Right lobe of liver (tissue), 6 donors: ENCODE data around the gene PI3. TPM values are rescaled to one million over a fixed set of nuclear protein-coding genes. Genes with fewer than 3 reads are reported as not detected.

Experiments used
- ATAC-seq, 4 donors: fragments of 200-7000 bp; cut with Tn5 transposase; one replicate each; pipeline ENCODE4 v1.9.1; 2020; ENCODE audit warnings: mild to moderate bottlenecking in 4 of 4, moderate library complexity in 4 of 4
- DNase-seq, 3 donors: peaks; one replicate each; pipeline ENCODE4 v3.0.0-alpha.2; 2020
- H3K27ac ChIP-seq, 3 donors: fragments of 200-600 bp; one replicate each; pipeline ENCODE4 v1.8.0; 2022
- H3K27me3 ChIP-seq, 2 donors: fragments of 200-600 bp; one replicate each; pipeline ENCODE4 v1.8.0; 2022
- H3K36me3 ChIP-seq, 4 donors: fragments of 200-600 bp; sonication (generic) in 1 of 4; one replicate each; pipeline versions ENCODE4 v1.5.1 to v1.8.0; 2017 to 2022; ENCODE audit warnings: control low read depth in 1 of 4
- H3K4me1 ChIP-seq, 4 donors: fragments of 200-600 bp; sonication (generic) in 1 of 4; one replicate each; pipeline versions ENCODE4 v1.5.1 to v1.8.0; 2017 to 2022; ENCODE audit warnings: control low read depth in 1 of 4
- H3K4me3 ChIP-seq, 3 donors: fragments of 200-600 bp; one replicate each; pipeline ENCODE4 v1.8.0; 2022
- H3K9me3 ChIP-seq, 4 donors: fragments of 200-600 bp; sonication (generic) in 1 of 4; one replicate each; pipeline versions ENCODE4 v1.5.1 to v1.8.0; 2017 to 2022; ENCODE audit warnings: control low read depth in 1 of 4
- CTCF ChIP-seq, 4 donors: fragments of 200-600 bp in 3 of 4; fragments of 450-650 bp in 1 of 4; IDR thresholded peaks; one replicate each; pipeline versions ENCODE4 v1.5.1 to v1.8.0; 2016 to 2022; ENCODE audit warnings: antibody characterized with exemption in 4 of 4, mild to moderate bottlenecking in 2 of 4
- POLR2A ChIP-seq: fragments of 450-650 bp; IDR thresholded peaks from one replicate; pipeline ENCODE4 v1.6.1; 2017; ENCODE audit warnings: antibody characterized with exemption, mild to moderate bottlenecking
- WGBS: methylation state at CpG from one replicate; pipeline ENCODE4 v1.1.6; 2018; ENCODE audit warnings: low coverage, low lambda C conversion rate; ENCODE audit not compliant: insufficient coverage; ENCODE audit errors: missing lambda C conversion rate; 5-methylcytosine and 5-hydroxymethylcytosine counted together
- intact Hi-C, 2 donors: fragments of 100-400 bp; cut with DNase I; formaldehyde crosslinking; loops; one replicate each; pipeline versions ENCODE4 v1.11.2 to v1.14.1; 2022
- total RNA-seq, 6 experiments: library from RNA; depleted of rRNA in 2 of 6; stranded (reverse); fragments of >200 nt in 2 of 6; fragmentation: NEBNext Ultra II Directional in 3 of 6; extraction: Animal tissue kit (Norgen Biotek cat#: 25700) in 3 of 6; gene quantifications; one replicate each; pipeline versions ENCODE4 v1.1.0 to v1.2.4, GENCODE V29; 2016 to 2023
- donor health status: DM: no; HTN: yes; CAD: no.
- donor health status: DM: no; HTN: no; CAD: no.
- donor health status: DM: no; HTN: no; CAD: no.
- donor health status: DM: no; HTN: yes; CAD: no.
- donor health status: DM: no; HTN: yes; CAD: no.

The PI3 gene
- total RNA-seq, 6 experiments from 2014 or later: not detected

DNA sequence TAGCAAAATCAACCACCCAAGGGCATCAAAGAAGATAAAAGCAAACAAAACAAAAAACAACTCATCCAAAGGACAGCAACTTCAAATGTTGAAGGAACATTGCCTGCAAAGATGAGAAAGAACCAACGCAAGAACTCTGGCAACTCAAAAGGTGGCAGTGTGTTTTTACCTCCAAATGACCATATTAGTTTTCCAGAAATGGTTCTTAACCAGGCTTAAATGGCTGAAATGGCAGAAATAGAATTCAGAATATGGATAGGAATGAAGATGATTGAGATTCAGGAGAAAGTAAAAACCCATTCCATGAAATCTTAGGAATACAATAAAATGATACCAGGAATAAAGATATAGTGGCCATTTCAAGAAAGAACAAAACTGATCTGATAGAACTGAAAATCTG is 9.8 kb upstream of the PI3 start:
- H3K27me3 ChIP-seq: no peaks in the 10 kb centered on the region
- H3K4me3 ChIP-seq: no peak overlapping the region
- TF ChIP-seq POLR2A: no peak
- TF ChIP-seq CTCF (IDR thresholded peaks at IDR 0.05): no peak
- no peaks in the 10 kb centered on the region for H3K4me1 ChIP-seq
- no peaks in the 10 kb centered on the region for H3K9me3 ChIP-seq
- no peak overlapping the region for H3K27ac ChIP-seq
- no peak for DNase-seq
- ATAC-seq: no peak
- H3K36me3 ChIP-seq: no peaks in the 10 kb centered on the region
- 75% methylated on average over 1 of the region's 1 CpG for WGBS
- intact Hi-C loops: no loop called here

DNA sequence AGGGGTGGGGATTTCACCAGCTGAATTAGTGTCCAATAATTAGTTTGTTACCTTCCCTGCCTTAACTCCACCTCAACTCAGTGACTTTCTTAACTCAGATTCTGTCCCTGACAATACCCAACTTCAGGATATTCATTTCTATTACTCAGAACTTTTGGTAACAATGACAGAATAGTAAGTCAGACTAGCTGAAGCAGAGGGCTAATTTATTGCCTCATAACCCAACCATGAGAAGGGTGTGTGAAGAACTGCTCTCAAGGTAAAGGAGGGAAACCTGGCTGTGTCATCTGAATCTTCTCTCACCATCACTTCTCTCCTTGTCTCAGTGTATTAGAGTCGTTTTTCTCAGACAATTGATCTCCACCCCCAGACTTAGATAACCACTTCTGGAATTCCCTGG is 1.2 kb upstream of the PI3 start:
- WGBS: 5% methylated on average over 1 of the region's 1 CpG
- intact Hi-C loops: no loop called here
- no peak overlapping the region for H3K27ac ChIP-seq

DNA sequence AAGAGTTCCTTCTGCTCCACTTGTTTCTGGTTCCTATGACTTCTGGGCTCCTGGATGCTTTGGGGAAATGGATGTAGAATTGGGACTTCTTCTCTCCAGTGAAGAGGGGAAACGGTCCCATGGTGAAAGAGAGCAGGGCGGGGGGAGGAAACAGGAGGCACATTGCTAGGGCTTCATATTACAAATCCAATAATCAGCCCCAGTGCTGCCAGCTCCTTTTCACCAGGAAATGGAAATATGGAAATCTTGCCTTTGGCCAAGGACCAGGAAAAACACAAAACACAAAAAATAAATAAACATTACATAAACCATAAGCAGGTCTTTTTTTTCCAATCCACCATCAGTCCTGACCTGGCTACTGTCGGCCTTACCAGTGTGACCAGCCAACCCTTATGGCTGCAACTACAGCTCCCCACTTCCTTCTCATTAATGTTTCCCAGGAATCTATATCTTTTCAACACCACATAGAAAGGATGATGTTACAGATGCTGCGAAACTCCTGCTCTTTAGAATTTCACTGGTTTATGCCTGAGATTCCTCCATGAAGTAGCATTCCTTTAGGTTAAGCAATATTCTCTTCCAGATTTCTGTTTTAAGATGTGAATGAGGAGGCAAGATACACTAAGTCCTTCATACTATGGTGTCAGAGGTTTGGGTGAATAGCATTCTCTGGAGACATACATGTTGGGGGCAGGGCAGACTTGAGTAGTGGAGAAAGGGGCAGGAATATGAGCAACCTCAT is 2.0 kb downstream of the PI3 start:
- no peaks in the 10 kb centered on the region for H3K36me3 ChIP-seq
- H3K4me3 ChIP-seq: no peak overlapping the region
- no peaks in the 10 kb centered on the region for H3K27me3 ChIP-seq
- H3K27ac ChIP-seq: no peak overlapping the region
- no peaks in the 10 kb centered on the region for H3K9me3 ChIP-seq
- WGBS: 74% methylated on average over 4 of the region's 4 CpGs
- H3K4me1 ChIP-seq: no peaks in the 10 kb centered on the region
- intact Hi-C loops: no loop called here
- DNase-seq (no peak), ATAC-seq (no peak)
- TF ChIP-seq POLR2A (no peak), CTCF (IDR thresholded peaks at IDR 0.05) (no peak)

More for the DNA sequence above, 1.2 kb upstream of the PI3 start:
- DNase-seq (no peak), ATAC-seq (no peak)
- no peak for TF ChIP-seq POLR2A
- no peak for TF ChIP-seq CTCF (IDR thresholded peaks at IDR 0.05)
- no peaks in the 10 kb centered on the region for H3K4me1 ChIP-seq
- no peaks in the 10 kb centered on the region for H3K27me3 ChIP-seq
- no peak overlapping the region for H3K4me3 ChIP-seq
- no peaks in the 10 kb centered on the region for H3K9me3 ChIP-seq
- no peaks in the 10 kb centered on the region for H3K36me3 ChIP-seq

- H3K27me3 ChIP-seq: no peaks in the 10 kb centered on the region
- H3K4me3 ChIP-seq: no peak overlapping the region
- H3K4me1 ChIP-seq: no peaks in the 10 kb centered on the region
- intact Hi-C loops: no loop called here
- ATAC-seq (no peak), DNase-seq (no peak)
- no peak for TF ChIP-seq CTCF (IDR thresholded peaks at IDR 0.05)
- TF ChIP-seq POLR2A: no peak
- no peak overlapping the region for H3K27ac ChIP-seq
- no peaks in the 10 kb centered on the region for H3K36me3 ChIP-seq
- WGBS: 17% methylated on average over 1 of the region's 2 CpGs
- no peaks in the 10 kb centered on the region for H3K9me3 ChIP-seq
These were observed 4.5 kb downstream of the PI3 start for GRCh38 chr20:45179166-45179565.

- Histone ChIP-seq H3K4me3 (no peak overlapping the region), H3K27me3 (no peaks in the 10 kb centered on the region), H3K36me3 (no peaks in the 10 kb centered on the region), H3K9me3 (no peaks in the 10 kb centered on the region), H3K27ac (no peak overlapping the region), H3K4me1 (no peaks in the 10 kb centered on the region)
- WGBS: 55% methylated on average over 2 of the region's 2 CpGs
- TF ChIP-seq POLR2A (no peak), CTCF (IDR thresholded peaks at IDR 0.05) (no peak)
- ATAC-seq: no peak
- intact Hi-C loops: no loop called here
- DNase-seq: no peak
These were observed 6.9 kb downstream of the PI3 start for GRCh38 chr20:45181639-45182038.
